Neuron (in vitro differentiated cells): ENCODE data around the gene PRKAB2.
"Not testable (repeated sequence)": the region's sequence is repeated elsewhere in the genome, so short reads cannot be mapped to it uniquely, and the experiment has no call there.

Source experiments
- H2AFZ ChIP-seq: one replicate; pipeline ENCODE4 v1.6.1; 2013; ENCODE audit warnings: low read depth, mild to moderate bottlenecking, inconsistent platforms, low read length, moderate library complexity
- H3K27me3 ChIP-seq: one replicate; pipeline ENCODE4 v1.6.1; 2013; ENCODE audit warnings: low read length; ENCODE audit not compliant: insufficient read depth
- H3K36me3 ChIP-seq: one replicate; pipeline ENCODE4 v1.6.1; 2013; ENCODE audit warnings: low read length; ENCODE audit not compliant: insufficient read depth
- H3K4me1 ChIP-seq: one replicate; pipeline ENCODE4 v1.6.1; 2013; ENCODE audit warnings: low read length; ENCODE audit not compliant: insufficient read depth
- H3K4me3 ChIP-seq: 2 replicates; pipeline ENCODE4 v1.5.1; 2013; ENCODE audit warnings: mild to moderate bottlenecking, low read length, moderate library complexity
- H3K9me3 ChIP-seq: one replicate; pipeline ENCODE4 v1.6.1; 2013; ENCODE audit warnings: low read length

PRKAB2 gene

DNA sequence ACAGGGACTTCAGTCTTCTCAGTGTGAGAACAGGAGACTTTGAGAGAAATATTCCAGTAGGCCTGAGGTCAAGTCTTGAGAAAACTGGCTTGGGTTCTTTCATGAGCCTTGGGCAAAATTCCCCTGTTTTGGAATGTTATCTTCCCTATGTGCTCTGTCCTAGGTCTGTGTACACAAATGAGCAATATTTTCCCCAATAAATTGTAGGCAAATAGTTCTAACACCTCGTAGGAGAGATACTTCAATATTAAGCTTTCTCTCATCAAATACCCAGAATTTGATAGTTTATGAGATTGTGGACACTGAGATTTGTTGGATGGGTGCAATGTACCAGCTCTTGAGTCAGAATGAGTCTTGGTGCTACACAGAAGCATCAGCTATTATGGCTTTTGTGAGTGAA is 57.9 kb downstream of the PRKAB2 start:
- H3K4me1 ChIP-seq, H3K4me3 ChIP-seq, H3K36me3 ChIP-seq, H2AFZ ChIP-seq, H3K27me3 ChIP-seq, H3K9me3 ChIP-seq: not testable (repeated sequence)

DNA sequence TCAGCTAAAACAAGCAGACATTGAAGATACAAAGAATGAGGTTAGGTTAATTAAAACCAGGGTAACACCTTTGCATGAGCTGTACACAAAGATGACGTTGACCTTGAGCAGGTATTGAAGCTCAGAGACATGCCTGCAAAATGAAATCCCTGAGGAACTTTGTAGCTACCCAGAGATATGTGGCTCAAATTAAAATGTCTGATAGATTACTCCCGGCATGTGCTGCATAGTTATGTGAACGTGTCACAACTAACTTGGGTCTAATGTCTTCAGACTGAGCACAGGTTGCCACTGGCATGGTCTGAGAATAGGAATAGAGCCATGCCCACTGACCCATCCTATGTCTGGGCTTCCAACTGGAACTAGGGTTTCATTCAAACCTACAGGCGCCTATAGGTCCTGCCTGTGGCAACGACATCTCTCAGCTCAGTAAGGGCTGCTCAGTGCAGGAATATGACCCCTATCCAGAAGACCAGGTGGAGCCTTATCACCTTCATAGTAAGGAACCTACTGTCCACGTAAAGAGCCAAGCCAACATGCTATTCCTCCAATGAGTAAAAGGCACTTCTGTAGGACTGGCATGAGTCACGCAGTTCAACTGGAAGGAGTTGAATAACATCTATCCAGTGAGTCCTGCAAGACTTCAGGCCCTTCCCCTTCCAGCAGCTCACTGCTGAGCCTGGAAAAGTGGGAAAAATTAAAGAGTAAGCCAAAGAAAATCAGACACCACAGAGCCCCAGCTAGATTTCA is 60.7 kb downstream of the PRKAB2 start:
- no peak overlapping the region for H2AFZ ChIP-seq
- no peaks in the 10 kb centered on the region for H3K4me1 ChIP-seq
- no peaks in the 10 kb centered on the region for H3K9me3 ChIP-seq
- no peaks in the 10 kb centered on the region for H3K36me3 ChIP-seq
- no peaks in the 10 kb centered on the region for H3K27me3 ChIP-seq
- no peak overlapping the region for H3K4me3 ChIP-seq

DNA sequence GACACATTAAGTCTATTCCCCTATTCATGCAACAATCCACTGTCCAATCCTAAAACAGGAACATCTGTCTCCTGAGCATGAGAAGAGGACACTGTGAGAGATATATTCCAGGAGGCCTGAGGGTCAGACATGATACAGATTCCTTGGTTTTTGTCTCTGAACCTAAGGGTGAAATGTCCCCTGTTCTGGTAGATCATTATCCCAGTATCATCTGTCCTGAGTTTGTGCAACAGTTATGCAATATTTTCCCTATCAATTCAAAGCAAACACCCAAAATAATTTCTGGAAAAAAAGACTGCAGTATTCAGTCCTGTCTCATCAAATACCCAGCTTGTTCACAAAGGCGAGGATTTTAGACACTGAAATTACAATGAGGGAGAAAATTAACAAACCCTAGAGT is 61.4 kb downstream of the PRKAB2 start:
- no peaks in the 10 kb centered on the region for H3K9me3 ChIP-seq
- no peaks in the 10 kb centered on the region for H3K4me1 ChIP-seq
- no peaks in the 10 kb centered on the region for H3K27me3 ChIP-seq
- no peaks in the 10 kb centered on the region for H3K36me3 ChIP-seq
- no peak overlapping the region for H2AFZ ChIP-seq
- no peak overlapping the region for H3K4me3 ChIP-seq

DNA sequence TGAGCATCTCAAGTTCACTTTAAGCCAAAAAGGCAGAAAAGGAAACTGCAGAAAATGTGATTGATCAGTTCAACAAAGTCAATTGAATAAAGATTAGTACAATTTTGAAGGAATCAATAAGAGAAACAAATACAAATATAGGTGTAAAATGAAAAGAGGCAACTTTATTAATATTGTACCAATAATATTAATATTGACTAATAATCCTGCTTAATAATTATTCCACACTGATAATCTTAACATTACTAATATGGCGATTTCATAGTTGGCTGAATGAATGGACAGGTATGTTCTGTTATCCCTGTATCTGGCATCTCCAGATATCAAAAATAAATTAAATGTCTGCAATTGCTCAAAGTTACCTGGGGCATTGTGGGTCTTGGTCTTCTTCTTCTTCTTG is 61.8 kb downstream of the PRKAB2 start:
- Histone ChIP-seq H3K36me3 (no peaks in the 10 kb centered on the region), H3K4me1 (no peaks in the 10 kb centered on the region), H3K27me3 (no peaks in the 10 kb centered on the region), H3K4me3 (no peak overlapping the region), H3K9me3 (no peaks in the 10 kb centered on the region), H2AFZ (no peak overlapping the region)

DNA sequence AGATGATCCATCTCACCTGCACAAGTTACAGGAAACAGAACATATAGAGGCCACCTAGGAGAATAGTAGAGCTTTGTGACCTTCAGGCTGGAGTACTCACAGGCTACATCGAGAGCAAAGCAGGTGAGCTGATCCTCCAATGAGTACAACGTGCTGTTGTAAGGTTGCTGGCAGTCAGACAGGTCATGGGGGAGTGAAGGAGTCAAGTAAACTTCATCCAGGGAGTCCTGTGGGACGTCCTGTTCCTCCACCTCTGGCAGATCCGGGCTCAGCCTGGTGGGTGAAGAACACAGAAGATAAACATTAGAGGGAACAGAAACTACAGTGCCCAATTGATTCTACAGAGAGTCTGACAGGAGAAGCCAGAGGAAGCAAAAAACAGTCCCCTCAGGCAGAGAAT is 62.5 kb downstream of the PRKAB2 start:
- no peaks in the 10 kb centered on the region for H3K9me3 ChIP-seq
- H3K27me3 ChIP-seq, result no peaks in the 10 kb centered on the region
- no peak overlapping the region for H3K4me3 ChIP-seq
- no peaks in the 10 kb centered on the region for H3K36me3 ChIP-seq
- H3K4me1 ChIP-seq, result no peaks in the 10 kb centered on the region
- H2AFZ ChIP-seq, result no peak overlapping the region

DNA sequence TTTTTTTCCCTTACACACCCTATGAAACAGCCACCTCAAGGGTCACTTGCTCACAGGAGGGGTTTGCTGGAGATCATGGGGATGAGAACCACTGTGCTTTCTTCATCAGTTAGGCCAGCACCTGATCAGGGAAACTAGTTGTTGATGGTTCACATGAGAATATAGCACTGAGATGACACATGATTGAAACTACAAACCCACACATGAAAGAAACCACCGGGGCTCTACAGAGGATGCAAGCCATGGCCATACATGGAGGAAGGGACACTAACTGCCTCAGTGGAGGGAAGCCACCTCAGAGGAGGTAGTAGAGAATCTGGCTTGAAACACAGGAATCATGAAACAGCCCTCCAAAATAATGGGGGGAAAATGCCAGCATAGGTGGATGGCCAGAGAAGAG is 63.2 kb downstream of the PRKAB2 start:
- Histone ChIP-seq H3K4me3 (no peak overlapping the region), H3K27me3 (no peaks in the 10 kb centered on the region), H3K9me3 (no peaks in the 10 kb centered on the region), H3K36me3 (no peaks in the 10 kb centered on the region), H3K4me1 (no peaks in the 10 kb centered on the region), H2AFZ (no peak overlapping the region)

DNA sequence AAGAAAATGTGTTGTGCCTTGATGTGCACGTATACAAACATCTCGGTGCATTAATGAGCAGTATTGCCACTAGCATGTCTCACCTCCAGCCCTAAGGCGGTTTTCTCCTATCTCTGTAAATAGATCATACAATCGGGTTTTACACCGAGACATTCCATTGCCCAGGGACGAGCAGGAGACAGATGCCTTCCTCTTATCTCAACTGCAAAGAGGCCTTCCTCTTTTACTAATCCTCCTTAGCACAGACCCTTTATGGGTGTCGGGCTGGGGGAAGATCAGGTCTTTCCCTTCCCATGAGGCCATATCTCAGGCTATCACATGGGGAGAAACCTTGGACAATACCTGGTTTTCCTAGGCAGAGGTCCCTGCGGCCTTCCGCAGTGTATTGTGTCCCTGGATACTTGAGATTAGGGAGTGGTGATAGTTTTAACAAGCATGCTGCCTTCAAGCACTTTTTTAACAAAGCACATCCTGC is 65.8 kb downstream of the PRKAB2 start:
- H2AFZ ChIP-seq, H3K9me3 ChIP-seq, H3K4me3 ChIP-seq, H3K27me3 ChIP-seq, H3K4me1 ChIP-seq, H3K36me3 ChIP-seq: not testable (repeated sequence)

DNA sequence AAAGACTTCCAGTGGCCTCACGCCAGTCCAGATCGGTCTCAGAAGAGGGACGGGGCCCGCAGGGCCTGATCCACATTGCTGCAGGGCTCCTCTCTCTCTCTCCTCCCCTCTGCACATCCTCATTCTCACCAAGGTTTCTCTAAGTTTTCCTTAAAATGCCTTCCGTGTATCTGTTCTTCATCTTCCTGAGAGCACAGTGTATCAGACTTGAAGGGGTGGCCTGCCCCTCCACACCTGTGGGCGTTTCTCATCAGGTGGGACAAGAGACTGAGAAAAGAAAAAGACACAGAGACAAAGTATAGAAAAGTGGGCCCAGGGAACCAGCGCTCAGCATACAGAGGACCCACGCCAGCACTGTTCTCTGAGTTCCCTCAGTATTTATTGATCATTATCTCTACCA is 66.4 kb downstream of the PRKAB2 start:
- no peak overlapping the region for H3K4me3 ChIP-seq

More for the DNA sequence above, 66.4 kb downstream of the PRKAB2 start:
- Histone ChIP-seq H3K9me3 (no peaks in the 10 kb centered on the region), H3K4me1 (no peaks in the 10 kb centered on the region), H2AFZ (no peak overlapping the region), H3K27me3 (no peaks in the 10 kb centered on the region), H3K36me3 (no peaks in the 10 kb centered on the region)
